ENCODE data around the gene ATXN2. TPM values are rescaled to one million over a fixed set of nuclear protein-coding genes. Genes with fewer than 3 reads are reported as not detected.

ATXN2 gene
- total RNA-seq, 1 donor from 2014 or later = 66.8 TPM

- H3K36me3 Mint-ChIP-seq (ENCODE audit: low read depth) = no peaks in the 10 kb centered on the region
- no peaks in the 10 kb centered on the region for H3K27me3 Mint-ChIP-seq (ENCODE audit: low read depth)
- peaks cover 61% of the 10 kb centered on the region for H3K4me1 Mint-ChIP-seq (ENCODE audit: low read depth)
- no peak overlapping the region for H3K27ac Mint-ChIP-seq (ENCODE audit: unreplicated experiment)
- no peak overlapping the region for H3K4me3 Mint-ChIP-seq (ENCODE audit: unreplicated experiment)
- no peaks in the 10 kb centered on the region for H3K9me3 Mint-ChIP-seq (ENCODE audit: low read depth)
- TF ChIP-seq, protein P1, sequence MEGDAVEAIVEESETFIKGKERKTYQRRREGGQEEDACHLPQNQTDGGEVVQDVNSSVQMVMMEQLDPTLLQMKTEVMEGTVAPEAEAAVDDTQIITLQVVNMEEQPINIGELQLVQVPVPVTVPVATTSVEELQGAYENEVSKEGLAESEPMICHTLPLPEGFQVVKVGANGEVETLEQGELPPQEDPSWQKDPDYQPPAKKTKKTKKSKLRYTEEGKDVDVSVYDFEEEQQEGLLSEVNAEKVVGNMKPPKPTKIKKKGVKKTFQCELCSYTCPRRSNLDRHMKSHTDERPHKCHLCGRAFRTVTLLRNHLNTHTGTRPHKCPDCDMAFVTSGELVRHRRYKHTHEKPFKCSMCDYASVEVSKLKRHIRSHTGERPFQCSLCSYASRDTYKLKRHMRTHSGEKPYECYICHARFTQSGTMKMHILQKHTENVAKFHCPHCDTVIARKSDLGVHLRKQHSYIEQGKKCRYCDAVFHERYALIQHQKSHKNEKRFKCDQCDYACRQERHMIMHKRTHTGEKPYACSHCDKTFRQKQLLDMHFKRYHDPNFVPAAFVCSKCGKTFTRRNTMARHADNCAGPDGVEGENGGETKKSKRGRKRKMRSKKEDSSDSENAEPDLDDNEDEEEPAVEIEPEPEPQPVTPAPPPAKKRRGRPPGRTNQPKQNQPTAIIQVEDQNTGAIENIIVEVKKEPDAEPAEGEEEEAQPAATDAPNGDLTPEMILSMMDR (IDR thresholded peaks at IDR 0.05) = no peak
- DNase-seq (ENCODE audit: low spot score) = no peak
Measured at GRCh38 chr12:111436811-111437210, 162.3 kb downstream of the ATXN2 start.

GRCh38 chr12:111436266-111436665 lies 162.8 kb downstream of the ATXN2 start:
- Mint-ChIP-seq H3K4me1 (ENCODE audit: low read depth) (peaks cover 66% of the 10 kb centered on the region), H3K27me3 (ENCODE audit: low read depth) (no peaks in the 10 kb centered on the region), H3K4me3 (ENCODE audit: unreplicated experiment) (no peak overlapping the region), H3K36me3 (ENCODE audit: low read depth) (no peaks in the 10 kb centered on the region), H3K9me3 (ENCODE audit: low read depth) (no peaks in the 10 kb centered on the region), H3K27ac (ENCODE audit: unreplicated experiment) (peak overlapping the region; percentile 12)
- TF ChIP-seq, protein P1 (IDR thresholded peaks at IDR 0.05) = no peak
- no peak for DNase-seq (ENCODE audit: low spot score)

GRCh38 chr12:111435661-111436201 lies 163.4 kb downstream of the ATXN2 start:
- no peaks in the 10 kb centered on the region for H3K36me3 Mint-ChIP-seq (ENCODE audit: low read depth)
- H3K9me3 Mint-ChIP-seq (ENCODE audit: low read depth) = no peaks in the 10 kb centered on the region
- H3K27me3 Mint-ChIP-seq (ENCODE audit: low read depth) = no peaks in the 10 kb centered on the region
- DNase-seq (ENCODE audit: low spot score) = no peak
- H3K27ac Mint-ChIP-seq (ENCODE audit: unreplicated experiment) = peak overlapping the region; percentile 17
- TF ChIP-seq, protein P1 (IDR thresholded peaks at IDR 0.05) = no peak
- H3K4me3 Mint-ChIP-seq (ENCODE audit: unreplicated experiment) = no peak overlapping the region
- H3K4me1 Mint-ChIP-seq (ENCODE audit: low read depth) = peaks cover 68% of the 10 kb centered on the region

DNA sequence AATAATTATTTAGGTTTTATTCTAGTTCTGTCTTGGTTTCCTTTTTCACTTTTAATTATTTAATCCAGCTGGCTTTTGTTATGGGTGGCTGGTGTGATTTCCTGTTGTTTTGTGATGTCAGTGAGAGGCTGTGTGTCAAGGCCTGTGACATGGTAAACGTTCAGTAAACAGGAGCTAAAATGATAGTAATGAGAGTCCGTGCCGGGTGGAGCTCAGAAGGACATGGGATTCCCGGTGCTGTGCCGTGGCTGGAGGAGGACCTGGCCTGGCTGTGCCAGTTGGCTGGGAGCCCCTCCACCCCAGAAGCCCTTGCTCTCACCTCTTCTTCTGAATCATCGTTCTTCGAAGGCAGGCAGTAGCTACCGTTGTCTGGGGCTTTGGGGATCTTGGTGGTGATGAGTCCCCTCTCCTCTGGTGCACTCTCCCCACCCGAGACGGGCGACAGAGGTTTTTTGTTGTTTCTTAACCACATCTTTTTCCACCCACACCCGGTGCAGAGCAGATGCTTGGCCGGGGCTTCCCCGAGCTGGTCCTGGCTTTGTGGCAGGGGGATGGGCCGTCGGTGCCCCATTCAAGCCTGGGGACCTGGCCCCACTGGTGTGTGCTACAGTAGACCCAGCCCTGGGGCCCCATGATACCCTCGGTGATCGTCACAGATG lies 164.3 kb downstream of the ATXN2 start:
- peaks cover 65% of the 10 kb centered on the region for H3K4me1 Mint-ChIP-seq (ENCODE audit: low read depth)

DNA sequence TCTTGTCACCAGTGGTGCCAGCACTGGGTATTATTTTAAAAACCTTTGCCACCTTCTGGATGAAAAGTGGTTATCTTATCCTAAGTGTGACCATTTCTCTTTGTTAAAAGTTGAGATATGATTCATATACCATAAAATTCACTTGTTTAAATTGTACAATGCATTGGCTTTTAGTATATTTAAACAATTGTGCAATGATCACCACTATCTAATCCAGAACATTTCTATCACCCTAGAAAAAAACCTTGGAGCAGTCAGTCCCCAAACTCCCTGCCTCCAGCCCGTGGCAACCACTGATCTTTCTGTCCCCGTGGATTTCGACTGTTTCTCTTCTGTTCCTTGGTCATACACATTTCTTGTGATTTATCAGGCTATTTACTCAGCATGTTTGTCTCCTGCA lies 165.1 kb downstream of the ATXN2 start:
- Mint-ChIP-seq H3K4me3 (ENCODE audit: unreplicated experiment) (no peak overlapping the region), H3K27ac (ENCODE audit: unreplicated experiment) (no peak overlapping the region)

More for the DNA sequence above, 164.3 kb downstream of the ATXN2 start:
- no peaks in the 10 kb centered on the region for H3K36me3 Mint-ChIP-seq (ENCODE audit: low read depth)
- no peaks in the 10 kb centered on the region for H3K9me3 Mint-ChIP-seq (ENCODE audit: low read depth)
- H3K4me3 Mint-ChIP-seq (ENCODE audit: unreplicated experiment) = no peak overlapping the region
- no peaks in the 10 kb centered on the region for H3K27me3 Mint-ChIP-seq (ENCODE audit: low read depth)
- no peak for DNase-seq (ENCODE audit: low spot score)
- peak overlapping the region; percentile 91 for H3K27ac Mint-ChIP-seq (ENCODE audit: unreplicated experiment)
- TF ChIP-seq, protein P1 (IDR thresholded peaks at IDR 0.05) = no peak

More for the DNA sequence above, 165.1 kb downstream of the ATXN2 start:
- no peak for DNase-seq (ENCODE audit: low spot score)
- TF ChIP-seq, protein P1 (IDR thresholded peaks at IDR 0.05) = no peak
- H3K36me3 Mint-ChIP-seq (ENCODE audit: low read depth) = no peaks in the 10 kb centered on the region
- peaks cover 65% of the 10 kb centered on the region for H3K4me1 Mint-ChIP-seq (ENCODE audit: low read depth)
- no peaks in the 10 kb centered on the region for H3K27me3 Mint-ChIP-seq (ENCODE audit: low read depth)
- no peaks in the 10 kb centered on the region for H3K9me3 Mint-ChIP-seq (ENCODE audit: low read depth)

All from chondrocyte (in vitro differentiated cells).